HCT116 (cell line): ENCODE results near the gene CDH23. TPM values are rescaled to one million over a fixed set of nuclear protein-coding genes. Genes with fewer than 3 reads are reported as not detected.

ENCODE experiments used
- ATAC-seq: fragments of 200-7000 bp; cut with Tn5 transposase; 2 replicates; pipeline ENCODE4 v1.9.1; 2020; ENCODE audit warnings: mild to moderate bottlenecking, moderate library complexity
- BruUV-seq: library from RNA; stranded (reverse); fragments of 400-500 nt; replicated peaks from 2 replicates; lab custom pipeline; 2021; lab: Mats Ljungman, UMichigan
- CTCF ChIA-PET: fragments of 300-600 bp; sonication (Branson Sonifier 250); formaldehyde crosslinking; loops from one replicate; lab custom pipeline; 2021; ENCODE audit warnings: antibody characterized with exemption; lab: Charles Lee
- POLR2A ChIA-PET: fragments of 300-600, 350-600 bp; sonication (Branson Sonifier 250); formaldehyde crosslinking; loops from one replicate; lab custom pipeline; 2021; ENCODE audit warnings: antibody characterized with exemption; lab: Charles Lee
- RAD21 ChIA-PET, 2 experiments: fragments of 300-600 bp; sonication (Branson Sonifier 250); formaldehyde crosslinking; loops; one replicate each; lab custom pipeline; 2023; ENCODE audit warnings: low total read pairs in 2 of 2; ENCODE audit not compliant: uncharacterized antibody in 2 of 2, unreplicated experiment in 2 of 2, low non-redundant PET in 1 of 2; lab: Charles Lee
- DNase-seq: peaks from one replicate; pipeline ENCODE4 v3.0.0-alpha.2; 2010; ENCODE audit warnings: low read depth, low spot score
- H2AFZ ChIP-seq: fragments of 200-600 bp; shearing (Covaris generic), sonication (generic); 2 replicates; pipeline ENCODE4 v1.6.1; 2017; ENCODE audit warnings: low read depth, mixed run types, mixed read lengths, antibody characterized with exemption, low read length; ENCODE audit not compliant: poor library complexity, severe bottlenecking
- H3K27ac ChIP-seq: 2 replicates; pipeline ENCODE4 v1.5.1; 2012; ENCODE audit warnings: low read depth, low read length
- H3K27me3 ChIP-seq: fragments of 200-600 bp; sonication (generic); 2 replicates; pipeline ENCODE4 v1.6.1; 2016; ENCODE audit warnings: mixed run types, low read length, mixed read lengths; ENCODE audit not compliant: insufficient read depth
- H3K36me3 ChIP-seq, 2 experiments: fragments of 200-500 bp in 1 of 2; fragments of 200-600 bp in 1 of 2; sonication (Bioruptor generic) in 1 of 2; sonication (generic) in 1 of 2; 2 replicates each; pipeline versions ENCODE4 v1.5.1 to v1.6.1; 2014 to 2016; ENCODE audit warnings: low read length in 2 of 2, inconsistent platforms in 1 of 2, mixed read lengths in 1 of 2, mixed run types in 1 of 2; ENCODE audit not compliant: insufficient read depth in 2 of 2, control insufficient read depth in 1 of 2
- H3K4me1 ChIP-seq, 2 experiments: fragments of 200-600 bp in 1 of 2; sonication (generic) in 1 of 2; 2 replicates each; pipeline versions ENCODE4 v1.5.1 to v1.6.1; 2012 to 2017; ENCODE audit warnings: low read length in 2 of 2, inconsistent platforms in 1 of 2, mild to moderate bottlenecking in 1 of 2, mixed read lengths in 1 of 2, mixed run types in 1 of 2, moderate library complexity in 1 of 2; ENCODE audit not compliant: insufficient read depth in 2 of 2, control insufficient read depth in 1 of 2
- H3K4me2 ChIP-seq: fragments of 200-600 bp; sonication (generic); 2 replicates; pipeline ENCODE4 v1.6.1; 2017; ENCODE audit warnings: mixed run types, low read length, mixed read lengths
- H3K4me3 ChIP-seq, 2 experiments: fragments of 200-600 bp in 1 of 2; sonication (generic) in 1 of 2; replicated peaks in 1 of 2; 2 replicates each; pipeline ENCODE4 v1.5.1; 2011 to 2016; ENCODE audit warnings: low read length in 2 of 2, control low read depth in 1 of 2, low read depth in 1 of 2, mild to moderate bottlenecking in 1 of 2, mixed read lengths in 1 of 2, mixed run types in 1 of 2
- H3K79me2 ChIP-seq: fragments of 200-600 bp; sonication (generic); 2 replicates; pipeline ENCODE4 v1.6.1; 2017; ENCODE audit warnings: mild to moderate bottlenecking, mixed run types, low read length, moderate library complexity, mixed read lengths; ENCODE audit not compliant: insufficient read depth
- H3K9ac ChIP-seq: fragments of 200-600 bp; sonication (generic); 2 replicates; pipeline ENCODE4 v1.6.1; 2016; ENCODE audit warnings: low read length, mixed read lengths
- H3K9me2 ChIP-seq: fragments of 200-600 bp; sonication (generic), shearing (Covaris generic); 2 replicates; pipeline ENCODE4 v1.6.1; 2017; ENCODE audit warnings: mixed run types, mild to moderate bottlenecking, moderate library complexity; ENCODE audit not compliant: insufficient read depth
- H3K9me3 ChIP-seq, 2 experiments: fragments of 200-500 bp in 1 of 2; fragments of 200-600 bp in 1 of 2; sonication (Bioruptor generic) in 1 of 2; sonication (generic) in 1 of 2; 2 replicates each; pipeline ENCODE4 v1.6.1; 2014 to 2017; ENCODE audit warnings: low read length in 2 of 2, mixed read lengths in 2 of 2, inconsistent platforms in 1 of 2, low read depth in 1 of 2, mild to moderate bottlenecking in 1 of 2, mixed run types in 1 of 2, moderate library complexity in 1 of 2; ENCODE audit not compliant: control insufficient read depth in 1 of 2, insufficient read depth in 1 of 2
- H4K20me1 ChIP-seq: fragments of 200-600 bp; sonication (generic), shearing (Covaris generic); 2 replicates; pipeline ENCODE4 v1.6.1; 2017; ENCODE audit warnings: mixed run types, mild to moderate bottlenecking, moderate library complexity; ENCODE audit not compliant: insufficient read depth
- CEBPB ChIP-seq: IDR thresholded peaks from 2 replicates; pipeline ENCODE4 v1.6.1; 2012; ENCODE audit warnings: low read depth
- ELF1 ChIP-seq: IDR thresholded peaks from 2 replicates; pipeline ENCODE4 v1.6.1; 2012; ENCODE audit warnings: low read depth, borderline replicate concordance
- EZH2 ChIP-seq: fragments of 200-600 bp; sonication (generic); IDR thresholded peaks from 2 replicates; pipeline ENCODE4 v1.6.1; 2017; ENCODE audit warnings: antibody characterized with exemption, mixed run types
- FOSL1 ChIP-seq: IDR thresholded peaks from 2 replicates; pipeline ENCODE4 v1.6.1; 2012; ENCODE audit warnings: low read depth
- JUND ChIP-seq: IDR thresholded peaks from 2 replicates; pipeline ENCODE4 v1.6.1; 2012
- MAX ChIP-seq: IDR thresholded peaks from 2 replicates; pipeline ENCODE4 v1.6.1; 2012
- RAD21 ChIP-seq: IDR thresholded peaks from 2 replicates; pipeline ENCODE4 v1.6.1; 2012; ENCODE audit warnings: low read depth, mild to moderate bottlenecking
- SRF ChIP-seq: IDR thresholded peaks from 2 replicates; pipeline ENCODE4 v1.6.1; 2012; ENCODE audit warnings: low read depth
- TCF7L2 ChIP-seq: IDR thresholded peaks from 2 replicates; pipeline ENCODE4 v1.7.0; 2011; ENCODE audit warnings: borderline replicate concordance, inconsistent platforms; ENCODE audit not compliant: insufficient read depth, insufficient read length; ENCODE audit errors: extremely low read depth
- ZFX ChIP-seq: fragments of 450-650 bp; IDR thresholded peaks from 2 replicates; pipeline ENCODE4 v1.6.1; 2017
- ZNF274 ChIP-seq: fragments of 200-500 bp; sonication (Bioruptor generic); IDR thresholded peaks from 2 replicates; pipeline ENCODE4 v1.6.1; 2014; ENCODE audit warnings: mild to moderate bottlenecking, low read depth, low read length, inconsistent platforms
- intact Hi-C: fragments of 100-400 bp; cut with micrococcal nuclease; formaldehyde crosslinking; loops from 2 replicates; pipeline ENCODE4 v1.10.0; 2022
- total RNA-seq: library from RNA; stranded (reverse); gene quantifications from one replicate; pipeline ENCODE4 v1.2.1, GENCODE V29; 2021; ENCODE audit not compliant: unreplicated experiment
- TF ChIP-seq, protein P1 (sequence below): IDR thresholded peaks from 2 replicates; pipeline ENCODE4 v1.6.1; 2011; ENCODE audit warnings: mild to moderate bottlenecking, low read length, moderate library complexity; ENCODE audit not compliant: insufficient replicate concordance; ENCODE audit errors: extremely low read depth
- TF ChIP-seq, protein P2 (sequence below), 3 experiments: fragments of 200-600 bp in 1 of 3; sonication (generic) in 1 of 3; IDR thresholded peaks in 2 of 3; conservative IDR thresholded peaks in 1 of 3; 2 replicates each; pipeline ENCODE4 v1.5.1; 2012 to 2017; ENCODE audit warnings: low read depth in 2 of 3, low read length in 2 of 3, antibody characterized with exemption in 1 of 3, borderline replicate concordance in 1 of 3, control low read depth in 1 of 3, mild to moderate bottlenecking in 1 of 3, mixed read lengths in 1 of 3, mixed run types in 1 of 3, moderate library complexity in 1 of 3; ENCODE audit not compliant: insufficient read depth in 1 of 3
- TF ChIP-seq, protein P3 (sequence below): IDR thresholded peaks from 2 replicates; pipeline ENCODE4 v1.6.1; 2012; ENCODE audit warnings: low read depth

CDH23 gene
- total RNA-seq, 1 experiment from 2014 or later: not detected

DNA sequence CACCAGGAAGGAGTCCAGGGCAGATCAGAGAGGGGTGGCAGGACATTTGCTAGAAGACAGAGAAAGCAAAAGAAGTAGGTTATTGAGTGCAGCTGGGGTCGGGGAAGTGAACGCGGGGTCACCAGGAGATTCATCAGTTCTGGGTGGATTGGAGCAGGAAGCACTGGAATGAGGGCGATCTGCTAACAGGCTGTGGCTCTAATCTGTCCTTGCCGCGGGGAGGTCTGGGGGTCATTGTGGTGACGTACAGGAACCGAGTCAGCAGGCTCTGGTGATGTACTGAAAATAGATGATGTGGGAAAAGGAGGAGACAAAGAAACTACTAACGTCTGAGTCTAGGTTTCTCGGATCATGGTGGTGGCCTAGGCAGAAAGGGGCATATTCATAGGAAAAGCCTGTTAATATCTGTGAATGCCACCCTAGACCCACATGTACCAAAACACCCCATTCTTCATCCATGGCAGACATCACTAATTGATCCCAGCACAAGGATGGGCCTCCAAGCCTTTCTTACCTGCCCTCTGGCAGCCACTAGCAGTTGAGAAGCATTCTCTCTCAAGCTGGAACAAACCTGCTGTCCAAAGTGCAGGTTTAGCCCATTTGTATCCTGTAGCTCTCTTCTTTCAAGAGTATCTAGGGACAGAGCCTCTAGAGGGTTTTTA, 188.3 kb downstream of the CDH23 start (continued):
- TF ChIP-seq, protein P1, sequence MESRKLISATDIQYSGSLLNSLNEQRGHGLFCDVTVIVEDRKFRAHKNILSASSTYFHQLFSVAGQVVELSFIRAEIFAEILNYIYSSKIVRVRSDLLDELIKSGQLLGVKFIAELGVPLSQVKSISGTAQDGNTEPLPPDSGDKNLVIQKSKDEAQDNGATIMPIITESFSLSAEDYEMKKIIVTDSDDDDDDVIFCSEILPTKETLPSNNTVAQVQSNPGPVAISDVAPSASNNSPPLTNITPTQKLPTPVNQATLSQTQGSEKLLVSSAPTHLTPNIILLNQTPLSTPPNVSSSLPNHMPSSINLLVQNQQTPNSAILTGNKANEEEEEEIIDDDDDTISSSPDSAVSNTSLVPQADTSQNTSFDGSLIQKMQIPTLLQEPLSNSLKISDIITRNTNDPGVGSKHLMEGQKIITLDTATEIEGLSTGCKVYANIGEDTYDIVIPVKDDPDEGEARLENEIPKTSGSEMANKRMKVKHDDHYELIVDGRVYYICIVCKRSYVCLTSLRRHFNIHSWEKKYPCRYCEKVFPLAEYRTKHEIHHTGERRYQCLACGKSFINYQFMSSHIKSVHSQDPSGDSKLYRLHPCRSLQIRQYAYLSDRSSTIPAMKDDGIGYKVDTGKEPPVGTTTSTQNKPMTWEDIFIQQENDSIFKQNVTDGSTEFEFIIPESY: no peak
- no peak for TF ChIP-seq RAD21

- ATAC-seq: no peak
- CTCF ChIA-PET: interaction anchor here (1.2 kb wide), 1 partner anchor 266 kb away, joined by 3 read pairs; the partner anchor contains the start of gene SLC29A3
Observed at GRCh38 chr10:71585564-71586290, 189.0 kb downstream of the CDH23 start.

More at GRCh38 chr10:71585564-71586290, 189.0 kb downstream of the CDH23 start:
- ChIA-PET RAD21 (no interaction called here), POLR2A (no interaction called here)
- no peaks in the 10 kb centered on the region for H3K36me3 ChIP-seq
- no peaks in the 10 kb centered on the region for H3K9me3 ChIP-seq
- no peak for TF ChIP-seq JUND
- TF ChIP-seq TCF7L2: no peak
- TF ChIP-seq MAX: no peak
- no peak for TF ChIP-seq ZNF274
- no peak for TF ChIP-seq ZFX
- TF ChIP-seq, protein P2, sequence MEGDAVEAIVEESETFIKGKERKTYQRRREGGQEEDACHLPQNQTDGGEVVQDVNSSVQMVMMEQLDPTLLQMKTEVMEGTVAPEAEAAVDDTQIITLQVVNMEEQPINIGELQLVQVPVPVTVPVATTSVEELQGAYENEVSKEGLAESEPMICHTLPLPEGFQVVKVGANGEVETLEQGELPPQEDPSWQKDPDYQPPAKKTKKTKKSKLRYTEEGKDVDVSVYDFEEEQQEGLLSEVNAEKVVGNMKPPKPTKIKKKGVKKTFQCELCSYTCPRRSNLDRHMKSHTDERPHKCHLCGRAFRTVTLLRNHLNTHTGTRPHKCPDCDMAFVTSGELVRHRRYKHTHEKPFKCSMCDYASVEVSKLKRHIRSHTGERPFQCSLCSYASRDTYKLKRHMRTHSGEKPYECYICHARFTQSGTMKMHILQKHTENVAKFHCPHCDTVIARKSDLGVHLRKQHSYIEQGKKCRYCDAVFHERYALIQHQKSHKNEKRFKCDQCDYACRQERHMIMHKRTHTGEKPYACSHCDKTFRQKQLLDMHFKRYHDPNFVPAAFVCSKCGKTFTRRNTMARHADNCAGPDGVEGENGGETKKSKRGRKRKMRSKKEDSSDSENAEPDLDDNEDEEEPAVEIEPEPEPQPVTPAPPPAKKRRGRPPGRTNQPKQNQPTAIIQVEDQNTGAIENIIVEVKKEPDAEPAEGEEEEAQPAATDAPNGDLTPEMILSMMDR (IDR thresholded peaks at IDR 0.05 in 2 of 3, conservative IDR thresholded peaks at IDR 0.05 in 1 of 3; ENCODE audit: borderline replicate concordance in 1 of 3, insufficient read depth in 1 of 3, low read depth in 2 of 3, low read length in 2 of 3): no peak
- no peak for TF ChIP-seq ELF1
- no peak for TF ChIP-seq SRF
- TF ChIP-seq EZH2: no peak
- TF ChIP-seq, protein P3, sequence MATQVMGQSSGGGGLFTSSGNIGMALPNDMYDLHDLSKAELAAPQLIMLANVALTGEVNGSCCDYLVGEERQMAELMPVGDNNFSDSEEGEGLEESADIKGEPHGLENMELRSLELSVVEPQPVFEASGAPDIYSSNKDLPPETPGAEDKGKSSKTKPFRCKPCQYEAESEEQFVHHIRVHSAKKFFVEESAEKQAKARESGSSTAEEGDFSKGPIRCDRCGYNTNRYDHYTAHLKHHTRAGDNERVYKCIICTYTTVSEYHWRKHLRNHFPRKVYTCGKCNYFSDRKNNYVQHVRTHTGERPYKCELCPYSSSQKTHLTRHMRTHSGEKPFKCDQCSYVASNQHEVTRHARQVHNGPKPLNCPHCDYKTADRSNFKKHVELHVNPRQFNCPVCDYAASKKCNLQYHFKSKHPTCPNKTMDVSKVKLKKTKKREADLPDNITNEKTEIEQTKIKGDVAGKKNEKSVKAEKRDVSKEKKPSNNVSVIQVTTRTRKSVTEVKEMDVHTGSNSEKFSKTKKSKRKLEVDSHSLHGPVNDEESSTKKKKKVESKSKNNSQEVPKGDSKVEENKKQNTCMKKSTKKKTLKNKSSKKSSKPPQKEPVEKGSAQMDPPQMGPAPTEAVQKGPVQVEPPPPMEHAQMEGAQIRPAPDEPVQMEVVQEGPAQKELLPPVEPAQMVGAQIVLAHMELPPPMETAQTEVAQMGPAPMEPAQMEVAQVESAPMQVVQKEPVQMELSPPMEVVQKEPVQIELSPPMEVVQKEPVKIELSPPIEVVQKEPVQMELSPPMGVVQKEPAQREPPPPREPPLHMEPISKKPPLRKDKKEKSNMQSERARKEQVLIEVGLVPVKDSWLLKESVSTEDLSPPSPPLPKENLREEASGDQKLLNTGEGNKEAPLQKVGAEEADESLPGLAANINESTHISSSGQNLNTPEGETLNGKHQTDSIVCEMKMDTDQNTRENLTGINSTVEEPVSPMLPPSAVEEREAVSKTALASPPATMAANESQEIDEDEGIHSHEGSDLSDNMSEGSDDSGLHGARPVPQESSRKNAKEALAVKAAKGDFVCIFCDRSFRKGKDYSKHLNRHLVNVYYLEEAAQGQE: no peak
- no peak for TF ChIP-seq FOSL1
- no peak for TF ChIP-seq CEBPB
- H2AFZ ChIP-seq: no peak overlapping the region
- H3K27ac ChIP-seq: no peak overlapping the region
- DNase-seq: no peak
- no peaks in the 10 kb centered on the region for H3K4me1 ChIP-seq
- no peak overlapping the region for H3K4me2 ChIP-seq
- no peaks in the 10 kb centered on the region for H3K9me2 ChIP-seq
- no peaks in the 10 kb centered on the region for H3K79me2 ChIP-seq
- no peak overlapping the region for H3K9ac ChIP-seq
- intact Hi-C loops: loop anchor here (10.0 kb wide), 1 partner anchor 209 kb away; no protein-coding TSS in a partner anchor
- peaks cover 32% of the 10 kb centered on the region for H3K27me3 ChIP-seq
- no TSS peak for BruUV-seq
- no peaks in the 10 kb centered on the region for H4K20me1 ChIP-seq
- no peak overlapping the region for H3K4me3 ChIP-seq
